NCI-H748 (cell line): ENCODE measurements around the gene WWOX.

Experiments
- DNase-seq: peaks from one replicate; lab custom pipeline; 2025; ENCODE audit not compliant: unreplicated experiment; lab: John Stamatoyannopoulos, UW

WWOX gene

GRCh38 chr16:79067600-79067999, 968.1 kb downstream of the WWOX start:
- no peak for DNase-seq

- no peak for DNase-seq
Measured at GRCh38 chr16:79069121-79069520, 969.7 kb downstream of the WWOX start.

- no peak for DNase-seq
Measured at GRCh38 chr16:79069633-79070032, 970.2 kb downstream of the WWOX start.

- DNase-seq = peak; percentile 6
Measured at GRCh38 chr16:79071424-79071823, 972.0 kb downstream of the WWOX start.

- no peak for DNase-seq
Measured at GRCh38 chr16:79072517-79072916, 973.1 kb downstream of the WWOX start.

GRCh38 chr16:79073566-79073965, 974.1 kb downstream of the WWOX start:
- DNase-seq = no peak

- no peak for DNase-seq
Measured at GRCh38 chr16:79074541-79074940, 975.1 kb downstream of the WWOX start.

- no peak for DNase-seq
Measured at GRCh38 chr16:79074951-79075350, 975.5 kb downstream of the WWOX start.

GRCh38 chr16:79076047-79076767, 976.8 kb downstream of the WWOX start:
- DNase-seq = no peak

GRCh38 chr16:79077346-79077745, 977.9 kb downstream of the WWOX start:
- no peak for DNase-seq

- DNase-seq = no peak
Measured at GRCh38 chr16:79079656-79080420, 980.4 kb downstream of the WWOX start.

- DNase-seq = no peak
Measured at GRCh38 chr16:79081297-79082066, 982.0 kb downstream of the WWOX start.

- no peak for DNase-seq
Measured at GRCh38 chr16:79082970-79083369, 983.5 kb downstream of the WWOX start.

- DNase-seq = no peak
Measured at GRCh38 chr16:79083508-79084299, 984.2 kb downstream of the WWOX start.

- no peak for DNase-seq
Measured at GRCh38 chr16:79088971-79089370, 989.5 kb downstream of the WWOX start.

GRCh38 chr16:79089735-79090284, 990.4 kb downstream of the WWOX start:
- DNase-seq = no peak

GRCh38 chr16:79090966-79091365, 991.5 kb downstream of the WWOX start:
- no peak for DNase-seq

GRCh38 chr16:79092846-79093245, 993.4 kb downstream of the WWOX start:
- no peak for DNase-seq

GRCh38 chr16:79093554-79093967, 994.1 kb downstream of the WWOX start:
- no peak for DNase-seq

- DNase-seq = no peak
Measured at GRCh38 chr16:79096246-79096645, 996.8 kb downstream of the WWOX start.

GRCh38 chr16:79097166-79097565, 997.7 kb downstream of the WWOX start:
- no peak for DNase-seq
